Tibial nerve (tissue), 4 donors: ENCODE data around the gene PARP14.

Source experiments
- CTCF ChIP-seq, 5 experiments: fragments of 200-600 bp in 3 of 5; fragments of 450-650 bp in 2 of 5; sonication (generic) in 3 of 5; IDR thresholded peaks; one replicate each; pipeline ENCODE4 v1.5.1; 2016 to 2019; ENCODE audit warnings: antibody characterized with exemption in 5 of 5, mild to moderate bottlenecking in 3 of 5, moderate library complexity in 2 of 5
- EP300 ChIP-seq, 2 donors: sonication (generic); formaldehyde crosslinking; IDR thresholded peaks; one replicate each; pipeline ENCODE4 v1.6.1; 2017; ENCODE audit warnings: antibody characterized with exemption in 2 of 2, mild to moderate bottlenecking in 1 of 2
- POLR2A ChIP-seq, 2 donors: fragments of 450-650 bp; IDR thresholded peaks; one replicate each; pipeline ENCODE4 v1.6.1; 2017; ENCODE audit warnings: antibody characterized with exemption in 2 of 2, mild to moderate bottlenecking in 2 of 2, moderate library complexity in 2 of 2

GRCh38 chr3:122679085-122679881, 1.4 kb upstream of the PARP14 start:
- TF ChIP-seq POLR2A (IDR thresholded peaks at IDR 0.05) (no peak), CTCF (IDR thresholded peaks at IDR 0.05) (peak; percentile 76 to 88 (median 78)), EP300 (IDR thresholded peaks at IDR 0.05) (no peak)
